Activated CD4-positive, alpha-beta T cell treated with anti-CD3 and anti-CD28 coated beads, Interleukin-2, amount 50 U/mL, for 48 hours (primary cell): ENCODE data around the gene LPAR5.
A peak's percentile ranks its signal among the peaks of the same experiment; 100 is the strongest.
"Not testable (repeated sequence)": the region's sequence is repeated elsewhere in the genome, so short reads cannot be mapped to it uniquely, and the experiment has no call there.

ENCODE experiments used
- DNase-seq, 2 experiments: peaks; one replicate each; pipeline ENCODE4 v3.0.0-alpha.2; 2020

The LPAR5 gene

DNA sequence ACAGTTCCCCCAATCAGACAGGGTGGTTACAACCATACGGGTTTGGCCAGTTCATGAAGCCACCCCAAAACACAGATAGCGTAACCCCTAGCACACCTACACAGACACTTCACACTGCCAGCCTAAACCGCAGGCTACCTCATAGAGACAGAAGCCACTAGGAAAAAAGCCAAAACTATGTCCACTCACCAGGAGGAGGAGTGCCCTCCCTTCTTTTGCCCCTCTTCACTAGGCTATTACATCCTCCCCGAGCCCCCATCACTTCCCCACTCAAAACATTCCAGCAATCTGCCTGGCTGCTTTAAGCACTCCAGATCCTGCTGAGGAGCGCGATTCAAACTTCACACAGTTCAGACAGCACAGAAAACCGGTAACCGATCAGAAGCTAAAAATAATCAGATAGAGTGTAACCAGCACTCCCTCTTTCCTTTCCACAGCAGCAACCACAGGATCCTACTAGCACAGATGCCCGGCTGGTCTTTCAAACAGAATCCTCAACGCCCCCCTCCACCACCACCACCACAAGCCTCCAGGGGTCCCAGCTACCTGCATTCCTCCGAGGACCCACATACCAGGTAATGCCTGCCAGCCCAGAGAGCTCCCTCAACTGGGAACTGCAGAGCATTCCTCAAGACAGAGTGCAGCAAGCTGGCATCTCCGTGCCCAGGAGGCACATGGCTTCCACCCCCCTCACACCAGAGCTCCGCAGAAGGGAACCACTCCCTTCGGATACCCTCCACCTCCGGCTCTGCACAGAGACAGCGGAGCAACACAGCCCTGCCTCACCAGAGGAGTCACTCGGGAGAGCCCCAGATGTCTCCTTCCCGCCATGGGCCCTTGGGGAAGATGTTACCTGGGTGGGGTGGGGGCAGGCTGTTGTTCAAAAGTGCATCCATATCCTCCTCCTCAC is 30.1 kb downstream of the LPAR5 start:
- DNase-seq, result peak in 1 of 2 experiments; percentile 36

DNA sequence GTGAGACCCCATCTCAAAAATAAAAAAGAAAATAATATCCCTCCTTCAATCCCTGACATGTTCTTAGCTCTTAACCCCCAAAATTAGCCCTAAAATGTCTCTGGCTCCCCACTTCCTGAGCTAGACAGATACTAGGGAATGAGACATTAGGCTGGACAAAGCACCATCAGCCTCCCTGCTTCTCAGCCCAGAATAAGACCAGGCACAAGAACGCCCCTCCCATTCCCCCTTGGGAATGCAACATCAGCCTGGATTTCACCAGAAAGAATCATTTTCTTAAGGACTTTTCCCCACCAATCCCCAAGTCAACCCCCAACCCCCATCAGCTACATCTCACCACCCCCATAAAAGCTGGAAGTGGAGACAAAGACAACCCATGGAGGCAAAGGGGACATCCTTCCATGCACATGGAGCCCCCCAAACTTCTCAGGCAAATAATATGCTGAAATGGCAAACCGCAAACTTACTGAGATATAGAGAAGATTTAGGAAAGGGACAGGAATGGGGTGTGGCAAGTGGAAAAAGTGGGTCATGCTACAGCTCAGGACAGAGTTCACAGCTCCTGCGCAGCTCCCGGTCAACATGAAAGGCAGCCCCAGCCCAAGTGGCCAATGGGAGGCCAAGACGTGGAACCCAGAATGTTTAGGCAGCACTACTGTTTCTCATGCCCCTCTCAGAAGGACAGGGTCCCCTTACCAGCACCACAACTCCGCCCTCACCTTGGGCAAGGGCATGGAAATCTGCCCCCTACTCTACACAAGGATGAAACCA is 31.3 kb downstream of the LPAR5 start:
- peak in 1 of 2 experiments; percentile 39 for DNase-seq

- DNase-seq, result peak in 1 of 2 experiments; percentile 40
These were observed 32.6 kb downstream of the LPAR5 start for GRCh38 chr12:6603095-6603567.

DNA sequence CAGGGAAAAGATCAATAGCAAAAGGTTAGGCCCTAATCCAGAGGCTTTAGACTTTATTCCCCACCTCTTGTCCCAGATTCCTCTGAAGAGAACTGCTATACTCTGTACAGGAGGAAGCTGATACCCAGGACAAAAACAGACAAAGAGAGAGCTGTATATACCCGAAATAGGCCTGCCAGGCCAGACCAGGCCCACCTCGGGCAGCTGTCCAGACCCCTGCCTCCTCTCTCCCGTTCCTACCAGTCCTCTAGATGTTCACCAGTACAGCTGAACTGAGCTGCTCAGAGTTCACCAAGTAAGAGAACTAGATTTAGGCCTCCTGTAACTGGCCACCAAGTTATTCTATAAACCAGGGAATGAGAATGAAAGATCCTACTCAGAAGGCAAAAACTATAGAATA is 33.2 kb downstream of the LPAR5 start:
- DNase-seq, result no peak

DNA sequence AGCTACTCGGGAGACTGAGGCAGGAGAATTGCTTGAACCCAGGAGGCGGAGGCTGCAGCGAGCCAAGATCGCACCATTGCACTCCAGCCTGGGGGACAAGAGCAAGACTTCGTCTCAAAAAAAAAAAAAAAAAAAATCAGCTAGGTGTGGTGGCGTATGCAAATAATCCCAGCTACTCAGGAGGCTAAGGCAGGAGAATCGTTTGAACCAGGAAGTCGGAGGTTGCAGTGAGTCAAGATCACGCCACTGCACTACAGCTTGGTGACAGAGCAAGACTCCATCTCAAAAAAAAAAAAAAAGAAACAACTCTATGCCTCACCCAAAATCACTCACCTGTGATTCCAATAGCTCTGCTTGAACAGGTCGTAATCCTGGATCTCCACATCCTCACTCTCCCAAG is 40.1 kb downstream of the LPAR5 start:
- DNase-seq, result not testable (repeated sequence)

DNA sequence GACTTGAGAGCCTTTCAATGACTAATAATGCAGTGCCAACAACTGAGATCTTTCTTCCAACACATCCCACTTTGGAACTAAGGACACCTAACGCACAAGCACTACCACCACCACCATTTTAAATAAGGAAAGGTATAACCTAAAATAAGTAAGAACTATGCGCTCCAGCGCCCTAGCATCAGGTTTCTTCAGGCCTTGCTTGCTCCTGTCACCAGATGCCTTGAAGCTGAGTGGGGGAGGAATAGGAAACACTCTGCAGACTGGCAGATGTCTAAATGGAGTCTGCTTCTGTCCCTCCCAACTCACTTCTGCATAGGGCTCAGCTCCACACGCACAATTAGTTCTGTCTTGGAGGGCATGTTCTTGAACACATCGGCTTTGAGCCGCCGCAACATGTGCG is 43.7 kb downstream of the LPAR5 start:
- no peak for DNase-seq

DNA sequence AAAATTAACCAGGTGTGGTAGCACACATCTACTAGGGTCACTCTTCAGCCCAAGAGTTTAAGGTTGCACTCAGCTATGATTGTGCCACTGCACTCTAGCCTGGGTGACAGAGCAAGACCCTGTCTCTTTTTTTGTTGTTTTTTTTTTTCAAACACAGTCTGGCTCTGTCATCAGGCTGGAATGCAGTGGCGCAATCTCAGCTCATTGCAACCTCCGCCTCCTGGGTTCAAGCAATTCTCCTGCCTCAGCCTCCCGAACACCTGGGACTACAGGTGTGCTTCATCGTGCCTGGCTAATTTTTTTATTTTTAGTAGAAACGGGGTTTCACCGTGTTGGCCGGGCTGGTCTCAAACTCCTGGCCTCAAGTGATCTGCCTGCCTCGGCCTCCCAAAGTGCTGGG is 49.2 kb downstream of the LPAR5 start:
- not testable (repeated sequence) for DNase-seq

DNA sequence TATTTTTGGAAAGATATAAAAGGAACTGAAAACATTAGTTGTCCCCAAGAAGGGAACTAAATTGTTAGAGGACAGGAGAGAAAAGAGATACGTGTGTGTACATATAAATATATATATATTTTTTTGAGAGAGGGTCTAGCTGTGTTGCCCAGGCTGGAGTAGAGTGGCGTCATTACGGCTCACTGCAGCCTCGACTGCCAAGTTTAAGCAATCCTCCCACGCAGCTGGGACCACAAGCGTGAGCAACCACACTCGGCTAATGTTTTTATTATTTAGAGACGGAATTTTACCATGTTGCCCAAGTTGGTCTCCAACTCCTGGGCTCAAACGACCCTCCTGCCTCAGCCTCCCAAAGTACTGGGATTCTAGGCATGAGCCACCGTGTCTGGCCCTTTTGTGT is 51.5 kb downstream of the LPAR5 start:
- no peak for DNase-seq

GRCh38 chr12:6582959-6583358 is 52.8 kb downstream of the LPAR5 start:
- no peak for DNase-seq

- no peak for DNase-seq
These were observed 53.6 kb downstream of the LPAR5 start for GRCh38 chr12:6582196-6582595.

DNA sequence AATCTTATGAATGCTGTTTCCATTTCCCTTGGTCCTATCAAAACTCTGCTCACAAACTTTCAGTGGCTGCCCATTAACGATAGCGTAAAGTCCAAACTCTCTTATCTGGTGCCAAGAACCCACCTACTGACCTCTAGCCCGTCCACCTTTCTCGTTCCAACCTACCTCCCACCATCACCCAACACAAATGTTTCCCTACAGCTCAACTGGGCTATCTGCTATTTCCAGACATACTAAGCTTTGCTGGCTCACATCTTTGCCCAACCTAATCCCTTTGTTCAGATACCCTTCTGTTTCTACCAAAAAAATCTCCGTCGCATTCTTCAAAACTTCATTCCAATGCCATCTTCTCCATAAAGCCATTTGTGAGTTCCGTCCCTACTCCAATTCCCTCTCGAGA is 60.1 kb downstream of the LPAR5 start:
- no peak for DNase-seq

- peak; percentile 31 to 46 for DNase-seq
These were observed 61.0 kb downstream of the LPAR5 start for GRCh38 chr12:6574576-6575295.

GRCh38 chr12:6573001-6573400 is 62.8 kb downstream of the LPAR5 start:
- no peak for DNase-seq

- peak; percentile 58 to 68 for DNase-seq
These were observed 65.4 kb downstream of the LPAR5 start for GRCh38 chr12:6570264-6570887.

DNA sequence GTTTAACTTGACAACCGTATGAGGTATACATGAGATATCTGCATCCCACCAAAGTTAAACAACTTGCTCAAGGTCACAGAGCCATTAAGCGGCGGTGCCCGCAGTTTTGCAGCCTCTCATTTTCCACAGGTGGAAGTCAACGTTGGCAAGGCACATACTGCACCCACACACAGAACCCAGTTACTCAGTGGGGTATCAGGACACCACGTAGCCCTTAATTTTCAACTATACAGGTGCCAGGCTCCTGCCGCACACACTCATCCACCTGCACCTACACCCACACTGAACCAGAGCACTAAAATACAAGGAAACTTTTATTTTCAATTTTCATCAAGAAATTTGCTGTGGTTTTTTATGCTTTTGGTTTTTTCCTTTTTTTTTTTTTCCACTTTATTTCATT is 66.0 kb downstream of the LPAR5 start:
- no peak for DNase-seq

GRCh38 chr12:6569312-6569711 is 66.4 kb downstream of the LPAR5 start:
- no peak for DNase-seq
